Renal pelvis (tissue), 4 donors: Measurements from ENCODE around the gene SLC29A4. TPM values are rescaled to one million over a fixed set of nuclear protein-coding genes. Genes with fewer than 3 reads are reported as not detected.

Experiments used
- DNase-seq: peaks from one replicate; pipeline ENCODE4 v3.0.0-alpha.2; 2013
- polyA plus RNA-seq, 3 donors: library from polyadenylated mRNA; unstranded; fragments of 120-200 nt; gene quantifications; one replicate each; pipeline ENCODE4 v1.2.1, GENCODE V29; 2013; ENCODE audit not compliant: insufficient read length in 3 of 3

SLC29A4 gene
- polyA plus RNA-seq, 3 donors, result 26.3 to 33.8 (median 27.2) TPM

DNA sequence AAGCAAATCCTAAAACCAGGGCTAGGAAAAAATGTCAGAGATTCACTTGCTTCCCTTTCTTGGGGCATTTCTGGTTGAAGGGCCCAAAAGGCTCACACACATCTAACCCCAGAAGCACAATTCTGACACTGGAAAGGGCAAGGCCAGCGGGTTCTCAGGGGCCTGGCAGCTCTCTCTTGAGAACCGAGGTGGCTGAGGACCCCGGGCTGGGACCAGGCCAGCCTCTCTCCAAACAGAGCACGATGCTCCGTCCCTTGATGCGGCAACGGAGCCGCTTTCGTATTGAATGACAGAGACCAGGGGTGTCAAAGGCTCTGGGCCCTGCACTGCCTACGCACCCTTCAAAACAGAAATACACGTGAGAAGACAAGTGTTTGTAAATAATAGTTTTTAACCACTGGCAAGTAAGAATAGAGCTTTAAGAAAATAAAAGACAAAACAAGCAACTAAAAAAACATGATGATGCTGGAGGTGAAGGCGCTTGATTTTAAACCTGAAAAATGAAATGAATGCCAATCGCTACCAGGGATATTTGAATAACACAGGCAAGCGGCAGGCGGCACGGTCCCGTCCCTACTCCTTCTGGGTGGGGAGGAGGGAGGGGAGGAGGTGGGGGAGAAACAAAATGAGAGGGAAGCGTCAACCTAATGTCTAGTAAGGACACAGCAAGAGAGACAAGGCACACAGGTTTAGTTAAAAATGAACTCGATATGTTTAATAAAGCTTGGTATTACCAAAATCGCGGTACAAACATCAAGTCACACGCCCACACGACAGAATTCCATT is 68.0 kb downstream of the SLC29A4 start:
- DNase-seq, result no peak

DNA sequence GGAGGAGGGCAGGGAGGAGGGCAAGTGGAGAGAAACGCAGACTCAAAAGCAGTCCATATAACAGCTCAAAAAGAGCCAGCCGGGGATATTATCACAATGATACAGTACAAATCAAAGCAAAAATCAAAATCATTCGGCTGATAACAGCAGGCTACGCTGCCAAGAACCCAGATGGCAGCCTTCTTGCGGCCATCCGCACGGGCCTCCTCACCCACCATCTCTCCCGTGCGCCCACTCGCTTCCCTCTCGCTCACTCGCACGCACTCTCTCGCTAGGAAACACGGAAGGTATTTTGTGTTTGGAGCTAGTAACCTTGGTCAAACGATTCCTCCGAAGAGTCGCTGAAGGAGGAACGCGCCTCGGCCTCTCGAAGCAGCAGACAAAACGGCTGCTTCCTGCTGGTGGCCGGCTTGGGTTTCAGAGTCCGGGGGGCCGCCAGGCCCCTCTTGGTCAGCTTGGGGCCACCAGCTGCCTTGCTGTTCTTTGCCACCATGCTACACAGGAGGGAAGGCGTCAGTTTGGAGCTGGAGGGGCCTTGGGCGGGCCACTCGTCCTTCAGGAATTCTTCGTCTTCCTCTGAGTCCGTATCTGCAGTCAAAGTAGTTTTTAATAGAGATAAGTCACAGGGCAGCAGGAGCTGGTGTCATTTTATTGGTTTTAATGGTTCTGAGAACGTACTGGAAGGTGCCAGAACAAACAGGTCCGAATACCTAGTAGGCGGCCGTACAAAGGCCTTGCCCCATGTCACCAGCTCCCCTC is 68.9 kb downstream of the SLC29A4 start:
- DNase-seq, result no peak

DNA sequence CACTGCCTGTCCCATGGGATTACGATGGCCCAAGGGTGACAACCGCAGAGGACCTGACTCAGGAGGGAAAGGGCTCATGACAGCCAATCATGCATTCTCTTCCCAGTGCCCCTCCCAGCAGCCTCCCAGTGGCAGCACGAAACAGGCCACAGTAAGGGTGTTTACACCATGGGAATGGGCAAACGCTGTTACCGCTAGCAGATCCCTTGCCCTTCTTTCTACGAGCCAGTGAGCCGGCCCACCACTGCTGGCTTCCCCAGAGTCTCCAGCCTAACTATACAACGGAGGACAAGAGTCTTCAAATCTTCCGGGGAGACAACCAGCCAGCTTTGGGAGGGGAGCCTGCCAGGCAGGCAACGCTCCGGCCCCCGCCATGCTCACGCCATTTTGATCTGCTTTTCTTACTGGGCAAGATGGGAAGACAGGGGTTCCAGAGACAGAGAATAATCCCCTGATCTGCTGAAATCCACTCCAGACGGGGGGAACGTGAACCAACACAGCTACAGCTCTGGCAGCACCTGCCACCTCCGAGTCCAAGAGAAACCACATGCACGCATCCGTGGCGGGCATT is 69.8 kb downstream of the SLC29A4 start:
- DNase-seq, result no peak

DNA sequence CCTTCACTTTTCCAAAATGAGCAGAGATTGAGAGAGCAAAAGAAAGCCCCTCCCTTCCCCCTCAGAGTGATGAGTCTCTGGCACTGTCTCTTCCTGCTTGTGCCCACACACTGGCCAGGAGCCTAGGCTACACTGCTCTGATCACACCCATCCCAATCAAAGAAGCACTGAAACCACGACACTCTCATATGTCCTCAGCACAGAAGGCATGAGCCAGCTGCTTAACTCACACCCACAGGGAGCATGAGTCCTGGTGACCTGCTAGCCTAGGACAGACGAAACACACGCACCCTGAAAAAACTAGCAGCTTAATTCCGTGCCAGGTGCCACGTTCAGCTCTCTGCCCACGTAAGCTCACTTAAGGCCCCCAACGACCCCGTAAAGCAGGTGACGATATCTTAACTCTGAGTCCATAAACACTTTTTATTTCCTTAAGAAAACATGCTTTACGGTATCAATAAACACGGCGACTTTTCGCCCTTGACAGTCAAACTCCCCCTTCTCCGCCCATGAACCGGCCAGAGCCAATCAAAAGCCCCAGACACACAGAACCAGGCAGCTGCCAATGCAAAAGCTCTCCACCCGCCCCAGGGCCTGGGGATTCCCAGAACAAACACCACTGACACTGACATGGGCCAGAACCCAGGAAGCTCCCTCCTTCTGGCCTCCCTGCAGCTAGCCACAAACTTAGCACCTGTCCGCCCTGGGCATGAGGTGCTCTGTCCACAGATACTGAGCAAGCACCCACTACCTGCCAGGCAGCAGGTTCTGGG is 71.9 kb downstream of the SLC29A4 start:
- no peak for DNase-seq

Other genes with a start within 250 kb of the SLC29A4 start
- gene RBAK, start 237.1 kb upstream of the SLC29A4 start, polyA plus RNA-seq, result 10 to 100 TPM; 19.8 to 24.5 (median 20.4) TPM
- gene WIPI2, start 92.7 kb upstream of the SLC29A4 start, polyA plus RNA-seq, result 10 to 100 TPM; 64.0 to 75.5 (median 69.2) TPM
- 100 to 1,000 TPM; 126 to 150 (median 132) TPM for gene TNRC18, start 140.9 kb downstream of the SLC29A4 start, polyA plus RNA-seq
- 1 to 10 TPM; 5.8 to 7.1 (median 6.0) TPM for gene FBXL18, start 230.9 kb downstream of the SLC29A4 start, polyA plus RNA-seq
- gene ACTB, start 247.7 kb downstream of the SLC29A4 start, polyA plus RNA-seq, result 1,000 to 10,000 TPM; 3,028 to 3,708 (median 3,133) TPM